GM19455 (cell line): ENCODE measurements around the gene SMG6.
A peak's percentile ranks its signal among the peaks of the same experiment; 100 is the strongest.

Experiments used
- ATAC-seq: cut with Tn5 transposase; IDR thresholded peaks from one replicate; pipeline ENCODE4 v1.9.1; 2021; ENCODE audit not compliant: unreplicated experiment

Gene SMG6

DNA sequence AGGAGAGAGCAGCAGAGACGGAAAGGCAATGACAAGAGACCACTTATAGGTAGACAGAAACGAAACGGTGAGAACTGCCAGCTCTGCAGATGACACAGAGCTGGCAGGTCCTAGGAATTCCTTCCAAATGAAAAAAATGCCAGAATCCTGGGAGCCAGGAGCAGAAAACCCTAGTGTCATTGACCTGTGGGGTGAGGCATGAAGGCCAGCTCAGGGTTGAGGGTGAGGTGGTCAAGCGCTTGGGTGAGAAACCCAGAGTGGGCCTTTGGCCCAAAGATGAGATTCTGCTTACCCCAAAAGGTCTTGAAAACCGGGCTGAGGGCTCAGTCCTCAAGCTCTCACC, 239.5 kb downstream of the SMG6 start:
- ATAC-seq: no peak

DNA sequence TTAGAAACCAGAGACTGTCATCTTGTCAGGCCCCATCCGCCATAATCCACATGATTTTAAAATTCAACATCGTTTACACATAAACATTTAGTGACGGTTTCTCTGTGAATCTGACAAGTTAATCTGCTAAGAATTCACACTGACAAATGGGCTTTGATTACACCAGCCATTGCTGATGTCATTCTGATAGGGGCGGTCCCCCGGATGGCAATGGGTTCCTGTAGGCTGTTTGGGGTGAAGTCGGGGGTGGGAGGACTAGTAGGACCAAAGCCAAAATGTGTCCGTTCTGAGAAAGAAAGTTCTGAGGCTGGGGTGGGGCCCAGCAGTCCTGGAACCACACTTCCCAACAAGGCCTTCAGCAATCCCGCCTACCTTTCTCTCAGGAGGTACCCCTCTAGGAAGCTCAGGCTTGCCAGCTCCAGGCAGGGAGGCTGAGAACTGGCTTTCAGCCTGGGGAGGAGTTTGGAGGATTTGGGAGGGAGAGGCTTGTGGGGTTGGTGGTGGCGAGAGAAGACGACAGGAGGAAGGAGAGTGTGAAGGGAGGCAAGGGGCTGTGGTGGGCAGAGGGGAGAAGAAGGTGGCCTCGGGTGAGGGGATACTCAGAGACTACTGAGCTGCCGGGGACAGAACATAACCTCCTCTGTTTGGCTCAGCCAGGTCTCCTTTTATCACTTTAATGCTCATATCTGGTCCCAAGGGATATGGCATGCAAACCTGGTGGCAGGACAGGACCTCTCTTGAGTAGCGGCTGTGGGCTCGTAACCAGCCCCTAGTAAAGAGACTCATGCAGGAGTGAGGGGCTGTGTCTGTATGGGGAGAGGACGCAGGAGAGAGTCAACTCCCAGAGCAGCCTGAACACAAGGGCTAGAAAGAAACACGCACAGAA, 240.1 kb downstream of the SMG6 start:
- no peak for ATAC-seq

DNA sequence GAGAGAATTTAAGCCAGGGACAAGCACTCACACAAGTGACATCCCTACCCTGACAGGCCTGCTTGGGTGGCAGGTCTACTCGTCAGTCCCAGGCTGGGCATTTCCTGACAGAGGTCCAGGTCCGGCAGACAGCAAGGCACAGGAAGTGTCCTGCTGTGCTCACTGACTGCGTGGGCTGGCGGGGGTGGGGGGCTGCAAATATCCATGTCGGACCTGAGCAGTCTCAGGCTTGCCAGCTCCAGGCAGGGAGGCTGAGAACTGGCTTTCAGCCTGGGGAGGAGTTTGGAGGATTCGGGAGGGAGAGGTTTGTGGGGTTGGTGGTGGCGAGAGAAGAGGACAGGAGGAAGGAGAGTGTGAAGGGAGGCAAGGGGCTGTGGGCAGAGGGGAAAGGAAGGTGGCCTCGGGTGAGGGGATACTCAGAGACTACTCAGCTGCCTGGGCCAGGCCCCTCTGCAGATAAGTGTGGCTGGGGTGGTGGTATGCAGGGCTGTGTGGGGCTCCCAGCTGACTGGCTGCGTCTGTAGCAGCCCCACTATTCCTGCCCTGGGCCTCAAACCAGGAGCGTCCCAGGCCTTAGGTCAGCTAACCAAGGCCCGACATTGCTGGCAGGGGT, 240.9 kb downstream of the SMG6 start:
- no peak for ATAC-seq

DNA sequence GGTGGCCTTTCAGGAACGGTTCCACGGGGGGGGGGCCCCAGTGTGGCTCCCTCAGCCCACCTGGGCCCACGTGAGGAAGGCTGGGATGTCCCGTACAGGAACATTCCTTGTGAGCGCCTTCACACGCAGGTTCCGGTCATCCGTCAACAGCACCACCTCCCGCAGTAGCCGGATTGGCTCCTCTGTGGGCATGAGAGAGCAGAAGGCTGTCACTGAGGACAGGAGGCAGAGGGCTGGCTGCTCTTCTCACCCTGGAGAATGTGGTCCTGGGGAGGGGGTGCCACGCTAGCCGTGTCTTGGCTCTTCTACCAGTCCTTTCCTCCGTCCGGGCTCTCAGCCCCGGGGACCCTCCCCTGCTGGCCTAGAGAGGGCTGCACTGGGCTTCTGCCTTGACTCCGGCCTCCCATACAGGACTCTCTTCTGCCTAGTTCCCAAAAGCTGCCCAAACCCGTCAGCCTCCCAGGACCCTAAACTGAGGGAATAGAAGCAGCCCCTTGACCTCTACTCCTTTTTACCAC, 242.1 kb downstream of the SMG6 start:
- ATAC-seq: no peak

DNA sequence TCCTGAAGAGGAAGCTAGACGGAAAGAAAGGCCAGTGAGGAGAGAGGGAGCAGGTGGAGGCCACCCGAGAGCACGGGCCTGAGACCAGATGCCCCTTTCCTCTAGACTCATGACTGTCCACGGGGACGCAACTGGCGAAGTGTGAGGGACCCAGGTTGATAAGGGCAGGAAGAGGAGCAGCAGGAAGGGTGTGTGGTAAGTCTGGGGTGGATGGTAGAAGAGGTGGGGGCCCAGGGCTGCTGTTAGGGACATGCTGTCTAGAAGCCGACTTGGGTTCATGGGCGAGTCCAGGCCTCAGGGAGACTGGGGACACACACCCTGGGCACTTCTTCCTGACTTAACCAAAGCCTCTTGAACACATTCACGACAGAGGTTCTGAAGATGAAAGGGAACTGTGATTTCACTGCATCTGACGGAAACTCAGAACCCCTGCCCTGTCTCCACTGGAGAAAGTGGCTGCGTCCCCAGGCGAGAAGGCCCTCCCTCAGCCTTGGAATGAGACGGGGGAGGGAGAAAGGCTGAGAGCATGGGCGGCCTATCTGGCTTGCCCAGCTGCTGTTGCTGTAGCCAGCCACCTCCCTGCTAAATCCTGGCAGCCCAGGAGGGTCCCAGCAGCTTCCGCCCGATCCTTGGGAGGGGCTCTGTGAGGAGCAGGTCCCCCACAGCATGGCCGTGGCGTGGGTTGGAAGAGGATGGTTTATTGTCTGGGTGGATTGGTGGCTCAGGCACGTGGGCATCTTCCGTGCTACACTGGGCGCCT, 242.7 kb downstream of the SMG6 start:
- no peak for ATAC-seq

DNA sequence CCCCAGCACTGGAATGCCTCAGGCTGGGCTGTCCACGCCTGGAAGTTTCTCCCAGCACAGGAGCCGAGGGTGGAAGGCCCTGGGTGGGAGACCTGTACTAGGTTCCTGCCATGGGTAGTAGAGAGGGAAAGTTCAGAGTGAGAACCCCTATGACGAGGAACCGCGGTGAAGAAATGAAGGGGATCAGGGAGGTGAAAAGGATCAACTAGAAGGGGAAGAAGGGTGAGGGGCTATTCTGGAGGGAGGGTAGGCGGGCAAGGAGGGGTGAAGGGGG, 243.3 kb downstream of the SMG6 start:
- no peak for ATAC-seq

DNA sequence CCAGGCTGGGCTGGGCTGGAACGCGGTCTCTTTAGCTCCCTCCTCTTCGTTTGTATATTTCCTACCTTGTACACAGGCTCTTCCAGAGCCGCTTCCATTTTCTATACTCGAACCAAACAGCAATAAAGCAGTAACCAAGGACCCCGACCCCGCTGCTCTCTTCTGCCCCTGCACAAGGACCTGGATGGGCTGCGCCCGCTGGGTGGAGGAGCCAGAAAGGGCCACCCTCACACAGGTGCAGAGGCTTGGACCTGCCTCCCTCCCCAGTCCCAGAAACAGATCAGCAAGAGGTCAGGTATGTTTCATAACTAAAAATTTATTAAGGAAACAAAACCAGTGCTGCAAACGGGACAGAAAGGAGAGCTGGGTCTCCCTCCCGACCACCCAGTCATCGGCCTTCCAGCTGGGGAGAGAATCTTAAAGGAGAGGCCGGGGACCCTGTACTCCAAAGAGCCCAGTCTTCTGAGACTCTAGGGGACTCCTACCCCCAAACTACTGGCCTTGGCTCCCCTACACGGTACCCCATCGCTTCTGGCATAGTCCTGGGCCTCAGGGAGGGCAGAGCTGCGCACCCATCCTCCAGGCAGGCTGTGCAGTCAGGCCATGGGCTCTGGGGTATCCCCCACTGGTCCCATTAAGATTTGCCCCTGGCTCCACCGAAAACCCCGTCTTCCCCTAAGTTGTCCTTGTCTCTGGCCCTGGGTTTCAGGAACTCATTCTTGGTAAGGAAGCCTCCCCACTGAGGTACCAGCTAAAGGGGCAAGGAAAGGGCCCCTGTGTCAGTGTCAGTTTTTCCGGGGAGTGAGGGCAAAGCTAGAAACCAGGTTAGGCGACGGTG, 243.8 kb downstream of the SMG6 start:
- ATAC-seq: no peak

DNA sequence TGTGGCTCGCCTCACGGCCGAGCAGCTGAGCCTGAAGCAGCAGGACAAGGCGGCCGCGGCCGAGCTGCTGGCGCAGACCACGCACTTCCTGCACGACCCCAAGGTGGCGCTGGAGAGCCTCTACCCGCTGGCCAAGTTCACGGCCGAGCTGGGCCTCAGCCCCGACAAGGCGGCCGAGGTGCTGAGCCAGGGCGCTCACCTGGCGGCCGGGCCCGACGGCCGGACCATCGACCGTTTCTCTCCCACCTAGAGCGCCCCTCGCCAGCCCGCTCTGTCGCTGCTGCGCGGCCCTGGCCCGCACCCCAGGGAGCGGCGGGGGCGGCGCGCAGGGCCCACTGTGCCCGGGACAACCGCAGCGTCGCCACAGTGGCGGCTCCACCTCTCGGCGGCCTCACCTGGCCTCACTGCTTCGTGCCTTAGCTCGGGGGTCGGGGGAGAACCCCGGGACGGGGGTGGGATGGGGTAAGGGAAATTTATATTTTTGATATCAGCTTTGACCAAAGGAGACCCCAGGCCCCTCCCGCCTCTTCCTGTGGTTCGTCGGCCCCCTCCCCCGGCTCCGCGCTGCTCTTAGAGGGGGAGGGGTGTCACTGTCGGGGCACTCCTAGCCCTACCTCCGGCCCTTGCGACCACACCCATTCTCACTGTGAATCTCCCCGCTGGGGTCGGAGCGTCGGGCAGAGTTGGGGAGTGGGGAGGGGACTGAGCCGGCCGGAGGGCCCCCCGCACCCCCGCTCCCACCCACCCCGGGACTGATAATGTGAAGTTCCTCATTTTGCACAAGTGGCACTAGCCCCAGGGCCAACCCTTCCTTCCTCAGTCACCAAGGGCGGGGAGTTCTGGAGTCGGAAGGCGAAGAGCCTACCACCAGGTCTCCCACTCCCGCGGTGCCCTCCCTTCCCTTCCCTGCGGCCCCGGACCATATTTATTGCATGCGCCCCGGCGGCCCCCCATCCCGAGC, 244.7 kb downstream of the SMG6 start:
- ATAC-seq: no peak

DNA sequence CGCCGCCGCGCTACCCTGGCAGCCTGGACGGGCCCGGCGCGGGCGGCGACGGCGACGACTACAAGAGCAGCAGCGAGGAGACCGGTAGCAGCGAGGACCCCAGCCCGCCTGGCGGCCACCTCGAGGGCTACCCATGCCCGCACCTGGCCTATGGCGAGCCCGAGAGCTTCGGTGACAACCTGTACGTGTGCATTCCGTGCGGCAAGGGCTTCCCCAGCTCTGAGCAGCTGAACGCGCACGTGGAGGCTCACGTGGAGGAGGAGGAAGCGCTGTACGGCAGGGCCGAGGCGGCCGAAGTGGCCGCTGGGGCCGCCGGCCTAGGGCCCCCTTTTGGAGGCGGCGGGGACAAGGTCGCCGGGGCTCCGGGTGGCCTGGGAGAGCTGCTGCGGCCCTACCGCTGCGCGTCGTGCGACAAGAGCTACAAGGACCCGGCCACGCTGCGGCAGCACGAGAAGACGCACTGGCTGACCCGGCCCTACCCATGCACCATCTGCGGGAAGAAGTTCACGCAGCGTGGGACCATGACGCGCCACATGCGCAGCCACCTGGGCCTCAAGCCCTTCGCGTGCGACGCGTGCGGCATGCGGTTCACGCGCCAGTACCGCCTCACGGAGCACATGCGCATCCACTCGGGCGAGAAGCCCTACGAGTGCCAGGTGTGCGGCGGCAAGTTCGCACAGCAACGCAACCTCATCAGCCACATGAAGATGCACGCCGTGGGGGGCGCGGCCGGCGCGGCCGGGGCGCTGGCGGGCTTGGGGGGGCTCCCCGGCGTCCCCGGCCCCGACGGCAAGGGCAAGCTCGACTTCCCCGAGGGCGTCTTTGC, 245.6 kb downstream of the SMG6 start:
- ATAC-seq: no peak

DNA sequence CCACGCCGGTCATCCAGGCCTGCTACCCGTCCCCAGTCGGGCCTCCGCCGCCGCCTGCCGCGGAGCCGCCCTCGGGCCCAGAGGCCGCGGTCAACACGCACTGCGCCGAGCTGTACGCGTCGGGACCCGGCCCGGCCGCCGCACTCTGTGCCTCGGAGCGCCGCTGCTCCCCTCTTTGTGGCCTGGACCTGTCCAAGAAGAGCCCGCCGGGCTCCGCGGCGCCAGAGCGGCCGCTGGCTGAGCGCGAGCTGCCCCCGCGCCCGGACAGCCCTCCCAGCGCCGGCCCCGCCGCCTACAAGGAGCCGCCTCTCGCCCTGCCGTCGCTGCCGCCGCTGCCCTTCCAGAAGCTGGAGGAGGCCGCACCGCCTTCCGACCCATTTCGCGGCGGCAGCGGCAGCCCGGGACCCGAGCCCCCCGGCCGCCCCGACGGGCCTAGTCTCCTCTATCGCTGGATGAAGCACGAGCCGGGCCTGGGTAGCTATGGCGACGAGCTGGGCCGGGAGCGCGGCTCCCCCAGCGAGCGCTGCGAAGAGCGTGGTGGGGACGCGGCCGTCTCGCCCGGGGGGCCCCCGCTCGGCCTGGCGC, 246.3 kb downstream of the SMG6 start:
- ATAC-seq: no peak

DNA sequence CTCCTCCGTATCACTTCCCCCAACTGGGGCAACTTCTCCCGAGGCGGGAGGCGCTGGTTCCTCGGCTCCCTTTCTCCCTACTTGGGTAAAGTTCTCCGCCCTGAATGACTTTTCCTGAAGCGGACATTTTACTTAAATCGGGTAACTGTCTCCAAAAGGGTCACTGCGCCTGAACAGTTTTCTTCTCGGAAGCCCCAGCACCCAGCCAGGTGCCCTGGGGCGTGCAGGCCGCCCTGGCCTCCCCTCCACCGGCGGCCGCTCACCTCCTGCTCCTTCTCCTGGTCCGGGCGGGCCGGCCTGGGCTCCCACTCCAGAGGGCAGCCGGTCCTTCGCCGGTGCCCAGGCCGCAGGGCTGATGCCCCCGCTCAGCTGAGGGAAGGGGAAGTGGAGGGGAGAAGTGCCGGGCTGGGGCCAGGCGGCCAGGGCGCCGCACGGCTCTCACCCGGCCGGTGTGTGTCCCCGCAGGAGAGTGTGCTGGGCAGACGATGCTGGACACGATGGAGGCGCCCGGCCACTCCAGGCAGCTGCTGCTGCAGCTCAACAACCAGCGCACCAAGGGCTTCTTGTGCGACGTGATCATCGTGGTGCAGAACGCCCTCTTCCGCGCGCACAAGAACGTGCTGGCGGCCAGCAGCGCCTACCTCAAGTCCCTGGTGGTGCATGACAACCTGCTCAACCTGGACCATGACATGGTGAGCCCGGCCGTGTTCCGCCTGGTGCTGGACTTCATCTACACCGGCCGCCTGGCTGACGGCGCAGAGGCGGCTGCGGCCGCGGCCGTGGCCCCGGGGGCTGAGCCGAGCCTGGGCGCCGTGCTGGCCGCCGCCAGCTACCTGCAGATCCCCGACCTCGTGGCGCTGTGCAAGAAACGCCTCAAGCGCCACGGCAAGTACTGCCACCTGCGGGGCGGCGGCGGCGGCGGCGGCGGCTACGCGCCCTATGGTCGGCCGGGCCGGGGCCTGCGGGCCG, 247.1 kb downstream of the SMG6 start:
- ATAC-seq: no peak

DNA sequence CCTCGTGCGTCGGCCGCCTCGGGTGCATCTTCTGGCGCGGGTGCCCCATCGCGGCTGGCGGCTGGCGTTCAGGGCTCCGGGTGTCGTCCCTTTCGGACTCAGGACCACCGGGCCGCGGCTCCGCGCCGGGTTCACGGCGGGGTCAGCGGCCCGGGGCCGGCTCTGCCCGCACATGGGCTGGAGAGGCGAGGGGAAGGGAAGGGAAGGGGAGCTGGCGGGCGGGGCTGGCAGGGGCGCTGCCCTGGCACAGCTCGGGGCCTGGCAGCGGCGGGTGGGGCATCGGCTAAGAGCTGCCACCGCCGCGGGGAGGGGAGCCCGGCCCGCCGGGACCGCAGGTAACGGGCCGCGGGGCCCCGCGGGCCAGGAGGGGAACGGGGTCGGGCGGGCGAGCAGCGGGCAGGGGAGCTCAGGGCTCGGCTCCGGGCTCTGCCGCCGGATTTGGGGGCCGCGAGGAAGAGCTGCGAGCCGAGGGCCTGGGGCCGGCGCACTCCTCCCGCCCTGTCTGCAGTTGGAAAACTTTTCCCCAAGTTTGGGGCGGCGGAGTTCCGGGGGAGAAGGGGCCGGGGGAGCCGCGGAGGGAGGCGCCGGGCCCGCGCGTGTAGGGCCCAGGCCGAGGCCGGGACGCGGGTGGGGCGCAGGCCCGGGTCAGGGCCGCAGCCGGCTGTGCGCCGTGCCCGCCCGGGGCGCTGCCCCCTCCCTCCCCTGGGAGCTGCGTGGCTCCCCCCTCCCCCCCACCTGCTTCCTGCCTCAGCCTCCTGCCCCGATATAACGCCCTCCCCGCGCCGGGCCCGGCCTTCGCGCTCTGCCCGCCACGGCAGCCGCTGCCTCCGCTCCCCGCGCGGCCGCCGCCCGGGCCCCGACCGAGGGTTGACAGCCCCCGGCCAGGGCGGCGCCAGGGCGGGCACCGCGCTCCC, 248.0 kb downstream of the SMG6 start:
- no peak for ATAC-seq

DNA sequence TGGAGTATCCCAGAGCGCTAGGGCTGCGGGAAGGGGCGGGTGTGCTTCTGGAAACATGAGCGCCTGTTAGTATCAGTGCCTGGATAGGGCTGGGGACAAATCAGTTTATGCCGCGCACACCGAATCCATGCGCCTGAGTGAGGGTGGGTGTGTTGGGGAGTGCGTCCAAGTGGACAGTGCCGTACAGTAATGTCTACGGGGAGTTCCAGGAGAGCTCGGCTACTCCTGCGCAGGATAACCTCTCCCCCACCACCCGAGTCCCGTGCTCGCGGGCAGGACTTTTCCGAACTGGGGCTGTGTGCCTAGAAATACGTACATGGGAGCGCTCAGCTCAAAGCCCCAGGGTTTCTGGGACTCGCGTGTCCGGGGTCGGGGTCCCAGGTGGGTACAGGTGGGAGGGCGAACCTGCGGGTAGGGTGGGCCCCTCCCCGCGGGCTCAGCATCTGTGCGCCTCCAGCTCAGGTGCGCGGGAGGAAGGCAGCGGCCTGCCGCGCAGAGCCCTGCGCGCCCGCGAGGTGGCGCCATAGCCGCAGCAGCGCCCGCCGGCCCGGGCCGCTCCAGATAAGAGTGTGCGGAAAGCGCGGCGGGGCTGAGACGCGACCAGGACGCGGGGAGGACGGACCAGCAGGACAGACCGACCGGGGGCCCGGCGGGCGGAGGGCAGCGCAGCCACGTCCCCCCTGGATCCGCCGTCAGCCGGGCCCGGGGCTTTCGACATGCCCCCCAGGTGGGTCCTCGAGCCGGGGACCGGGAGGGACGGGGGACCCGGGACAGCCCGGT, 248.9 kb downstream of the SMG6 start, which contains the start of gene HIC1:
Gene HIC1, plus strand, starts transcription at position 592 of the 780 bp plus-strand sequence. CDS start 1,588 bp downstream, outside the sequence.
- ATAC-seq: peak; percentile 27

DNA sequence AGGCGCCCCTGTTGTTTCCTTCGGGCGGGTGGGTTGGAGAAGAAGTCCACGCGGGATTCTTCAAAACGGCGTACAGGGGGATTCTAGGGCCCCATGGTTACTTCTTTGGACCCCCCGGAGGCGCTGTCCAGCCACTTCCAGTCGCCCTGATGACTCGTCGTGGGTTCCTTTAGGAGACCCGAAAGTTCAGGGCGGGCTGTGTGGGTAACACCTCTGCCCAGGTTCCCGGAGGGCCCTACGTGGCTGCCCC, 249.4 kb downstream of the SMG6 start:
- ATAC-seq: no peak

DNA sequence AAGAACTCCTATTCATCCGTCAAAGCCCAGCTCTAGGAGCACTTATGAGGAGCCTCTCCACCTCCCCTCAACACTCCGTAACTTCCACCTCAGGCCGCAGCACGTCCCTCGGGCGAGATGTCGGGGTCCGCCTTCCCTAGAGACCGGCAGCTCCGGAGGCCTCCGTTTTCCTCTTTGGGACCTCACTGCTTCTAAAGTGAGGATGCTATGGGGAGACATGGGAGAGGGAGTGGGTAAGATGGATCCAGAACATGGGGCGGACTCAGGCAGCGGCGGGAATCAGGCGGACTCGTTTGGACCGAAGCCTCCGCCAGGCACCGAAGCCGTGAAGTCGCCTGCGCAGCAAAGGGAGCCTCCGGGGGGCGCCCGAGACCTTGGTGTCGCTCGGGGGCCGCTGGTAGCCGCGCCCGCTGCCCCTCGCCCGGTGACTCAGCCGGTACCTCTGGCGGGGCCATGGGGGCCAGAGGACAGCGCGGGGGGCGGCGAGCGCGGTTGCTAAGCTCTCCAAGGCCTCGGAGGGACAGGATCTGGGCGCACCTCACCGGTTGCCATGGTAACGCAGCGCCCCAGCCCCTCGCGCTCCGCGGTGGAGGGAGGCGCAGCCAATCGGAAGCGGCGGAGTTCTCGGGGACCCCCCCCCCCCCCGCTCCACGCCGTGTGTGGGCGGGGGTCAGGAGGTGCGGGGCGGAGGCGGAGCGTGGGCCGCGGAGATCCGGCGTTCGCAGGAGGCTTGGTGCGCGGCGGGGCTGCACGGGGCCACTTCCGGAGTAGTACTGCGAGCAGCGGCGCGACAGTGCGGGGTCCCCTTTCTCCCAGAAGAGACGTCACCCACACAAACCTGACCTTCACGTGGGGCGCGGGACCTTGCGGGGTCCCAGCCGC, 250.0 kb downstream of the SMG6 start:
- ATAC-seq: no peak
